ENCODE data around the gene INSC. TPM values are rescaled to one million over a fixed set of nuclear protein-coding genes. Genes with fewer than 3 reads are reported as not detected.

The INSC gene
- total RNA-seq, 1 experiment from 2014 or later, result not detected

GRCh38 chr11:15186146-15186545 lies 71.4 kb downstream of the INSC start:
- CTCF ChIA-PET, result no interaction called here
- no TSS peak for BruUV-seq (replicated peaks)
- intact Hi-C loops (cut with micrococcal nuclease; ENCODE audit: unreplicated experiment), result no loop called here
- no peaks in the 10 kb centered on the region for H3K4me1 Mint-ChIP-seq (ENCODE audit: low read depth, unreplicated experiment)
- DNase-seq, result no peak
- H3K9me3 Mint-ChIP-seq (ENCODE audit: low read depth, unreplicated experiment), result no peaks in the 10 kb centered on the region
- H3K27me3 Mint-ChIP-seq (ENCODE audit: unreplicated experiment), result peaks cover 19% of the 10 kb centered on the region
- H3K27ac Mint-ChIP-seq (ENCODE audit: unreplicated experiment), result no peak overlapping the region
- no peaks in the 10 kb centered on the region for H3K36me3 Mint-ChIP-seq (ENCODE audit: insufficient read depth, unreplicated experiment)
- TF ChIP-seq, protein P1, sequence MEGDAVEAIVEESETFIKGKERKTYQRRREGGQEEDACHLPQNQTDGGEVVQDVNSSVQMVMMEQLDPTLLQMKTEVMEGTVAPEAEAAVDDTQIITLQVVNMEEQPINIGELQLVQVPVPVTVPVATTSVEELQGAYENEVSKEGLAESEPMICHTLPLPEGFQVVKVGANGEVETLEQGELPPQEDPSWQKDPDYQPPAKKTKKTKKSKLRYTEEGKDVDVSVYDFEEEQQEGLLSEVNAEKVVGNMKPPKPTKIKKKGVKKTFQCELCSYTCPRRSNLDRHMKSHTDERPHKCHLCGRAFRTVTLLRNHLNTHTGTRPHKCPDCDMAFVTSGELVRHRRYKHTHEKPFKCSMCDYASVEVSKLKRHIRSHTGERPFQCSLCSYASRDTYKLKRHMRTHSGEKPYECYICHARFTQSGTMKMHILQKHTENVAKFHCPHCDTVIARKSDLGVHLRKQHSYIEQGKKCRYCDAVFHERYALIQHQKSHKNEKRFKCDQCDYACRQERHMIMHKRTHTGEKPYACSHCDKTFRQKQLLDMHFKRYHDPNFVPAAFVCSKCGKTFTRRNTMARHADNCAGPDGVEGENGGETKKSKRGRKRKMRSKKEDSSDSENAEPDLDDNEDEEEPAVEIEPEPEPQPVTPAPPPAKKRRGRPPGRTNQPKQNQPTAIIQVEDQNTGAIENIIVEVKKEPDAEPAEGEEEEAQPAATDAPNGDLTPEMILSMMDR (IDR thresholded peaks at IDR 0.05; ENCODE audit: unreplicated experiment), result no peak
- H3K4me3 Mint-ChIP-seq (ENCODE audit: low read depth, unreplicated experiment), result no peak overlapping the region

DNA sequence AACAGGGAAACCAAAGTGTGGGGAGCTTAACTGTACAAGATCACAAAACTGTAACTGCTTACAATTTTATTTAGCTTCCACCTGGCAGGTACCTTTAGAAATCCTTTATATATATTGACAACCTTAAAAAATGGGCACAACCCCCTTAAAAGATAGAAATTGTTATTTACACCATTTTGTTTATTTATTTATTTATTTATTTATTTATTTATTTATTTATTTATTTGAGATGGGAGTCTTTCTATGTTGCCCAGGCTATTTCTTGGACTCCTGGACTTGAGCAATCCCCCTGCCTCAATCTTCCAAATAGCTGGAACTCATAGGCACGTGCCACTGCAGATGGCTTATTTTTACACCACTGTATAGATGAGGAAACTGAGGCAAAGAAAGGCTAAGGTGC lies 74.5 kb downstream of the INSC start:
- no peak for DNase-seq
- no peaks in the 10 kb centered on the region for H3K9me3 Mint-ChIP-seq (ENCODE audit: low read depth, unreplicated experiment)
- no peaks in the 10 kb centered on the region for H3K36me3 Mint-ChIP-seq (ENCODE audit: insufficient read depth, unreplicated experiment)
- TF ChIP-seq, protein P1 (IDR thresholded peaks at IDR 0.05; ENCODE audit: unreplicated experiment), result no peak
- no peaks in the 10 kb centered on the region for H3K4me1 Mint-ChIP-seq (ENCODE audit: low read depth, unreplicated experiment)
- intact Hi-C loops (cut with micrococcal nuclease; ENCODE audit: unreplicated experiment), result no loop called here
- H3K4me3 Mint-ChIP-seq (ENCODE audit: low read depth, unreplicated experiment), result no peak overlapping the region
- no peak overlapping the region for H3K27ac Mint-ChIP-seq (ENCODE audit: unreplicated experiment)
- CTCF ChIA-PET, result no interaction called here
- BruUV-seq (replicated peaks), result no TSS peak
- peaks cover 19% of the 10 kb centered on the region for H3K27me3 Mint-ChIP-seq (ENCODE audit: unreplicated experiment)

DNA sequence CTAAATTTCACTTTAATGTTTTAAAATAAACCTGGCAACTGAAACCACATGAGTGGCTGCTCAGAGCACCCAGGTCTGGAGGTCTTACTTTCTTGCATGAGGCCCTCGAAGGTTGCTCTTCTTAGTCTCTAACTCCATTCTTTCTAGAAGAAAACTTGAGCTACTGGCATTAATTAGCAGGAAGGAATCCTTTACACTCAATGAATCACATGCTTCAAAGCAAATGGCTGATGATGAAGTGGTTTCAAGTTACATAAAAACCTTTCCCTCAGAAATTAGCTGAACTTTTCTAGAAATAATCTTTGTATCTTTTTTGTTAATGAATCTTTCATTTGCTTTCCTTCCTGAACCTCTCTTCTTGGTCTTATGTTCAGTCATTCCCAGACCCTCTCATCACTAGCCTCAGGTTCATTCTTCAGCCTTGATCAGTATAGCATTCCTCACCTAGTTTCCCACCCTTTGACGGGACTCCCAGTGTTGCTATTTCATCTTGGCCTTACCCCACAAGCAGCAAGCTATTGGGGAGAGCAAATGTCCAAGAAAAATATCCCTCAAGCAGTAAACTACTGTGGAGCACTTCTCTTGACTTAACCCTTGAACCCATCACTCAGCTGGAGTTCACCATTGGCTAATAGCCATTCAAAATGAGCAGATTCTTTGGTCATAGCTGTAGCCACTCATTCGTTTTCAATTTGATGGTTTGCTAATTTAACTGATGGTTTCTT lies 75.1 kb downstream of the INSC start:
- Mint-ChIP-seq H3K4me1 (ENCODE audit: low read depth, unreplicated experiment) (peaks cover 3% of the 10 kb centered on the region), H3K4me3 (ENCODE audit: low read depth, unreplicated experiment) (no peak overlapping the region), H3K27ac (ENCODE audit: unreplicated experiment) (no peak overlapping the region), H3K9me3 (ENCODE audit: low read depth, unreplicated experiment) (no peaks in the 10 kb centered on the region), H3K36me3 (ENCODE audit: insufficient read depth, unreplicated experiment) (no peaks in the 10 kb centered on the region), H3K27me3 (ENCODE audit: unreplicated experiment) (peaks cover 19% of the 10 kb centered on the region)
- no peak for DNase-seq
- CTCF ChIA-PET, result interaction anchor here (0.7 kb wide), 1 partner anchor 281 kb away, joined by 3 read pairs; no protein-coding TSS in a partner anchor
- intact Hi-C loops (cut with micrococcal nuclease; ENCODE audit: unreplicated experiment), result no loop called here
- TF ChIP-seq, protein P1 (IDR thresholded peaks at IDR 0.05; ENCODE audit: unreplicated experiment), result no peak
- no TSS peak for BruUV-seq (replicated peaks)

DNA sequence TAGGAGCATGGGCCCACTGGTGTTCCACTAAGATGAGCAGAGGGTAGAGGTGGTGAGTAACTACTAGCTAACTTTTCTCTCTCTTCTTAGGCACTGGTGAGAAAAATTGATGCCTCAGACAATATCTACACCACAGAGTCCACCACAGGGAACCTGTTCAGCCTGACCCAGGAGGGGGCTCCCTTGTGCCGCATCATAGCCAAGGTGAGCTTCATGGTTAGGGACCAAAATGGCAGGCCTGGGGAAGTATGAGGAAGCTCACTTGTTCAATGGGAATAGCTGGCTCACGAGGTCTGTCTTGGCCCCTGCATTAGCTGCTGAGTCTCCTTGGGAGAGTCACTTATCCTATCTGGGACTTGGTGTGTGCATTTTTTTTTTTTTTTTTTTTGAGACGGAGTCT lies 75.9 kb downstream of the INSC start:
- H3K36me3 Mint-ChIP-seq (ENCODE audit: insufficient read depth, unreplicated experiment), result no peaks in the 10 kb centered on the region
- H3K27me3 Mint-ChIP-seq (ENCODE audit: unreplicated experiment), result peaks cover 19% of the 10 kb centered on the region
- no peak overlapping the region for H3K27ac Mint-ChIP-seq (ENCODE audit: unreplicated experiment)
- DNase-seq, result no peak
- no peak overlapping the region for H3K4me3 Mint-ChIP-seq (ENCODE audit: low read depth, unreplicated experiment)
- no peaks in the 10 kb centered on the region for H3K9me3 Mint-ChIP-seq (ENCODE audit: low read depth, unreplicated experiment)
- CTCF ChIA-PET, result no interaction called here
- peaks cover 11% of the 10 kb centered on the region for H3K4me1 Mint-ChIP-seq (ENCODE audit: low read depth, unreplicated experiment)
- intact Hi-C loops (cut with micrococcal nuclease; ENCODE audit: unreplicated experiment), result no loop called here
- TF ChIP-seq, protein P1 (IDR thresholded peaks at IDR 0.05; ENCODE audit: unreplicated experiment), result no peak
- BruUV-seq (replicated peaks), result no TSS peak
